HL-60 (cell line): Measurements from ENCODE around the gene CD69.

Source experiments
- DNase-seq, 2 experiments: peaks; one replicate each; pipeline ENCODE4 v3.0.0-alpha.2; 2010 to 2020; ENCODE audit warnings: low read depth in 1 of 2, low spot score in 1 of 2
- H3K27ac ChIP-seq: fragments of 250-450 bp; sonication (Bioruptor Pico); replicated peaks from 2 replicates; pipeline ENCODE4 v1.5.1; 2020; ENCODE audit warnings: mild to moderate bottlenecking, moderate library complexity
- H3K27me3 ChIP-seq: fragments of 250-450 bp; sonication (Bioruptor Pico); 2 replicates; pipeline ENCODE4 v1.5.1; 2021; ENCODE audit warnings: mild to moderate bottlenecking, moderate library complexity; ENCODE audit not compliant: insufficient read depth, poor library complexity, severe bottlenecking
- H3K4me3 ChIP-seq: replicated peaks from 2 replicates; pipeline ENCODE4 v1.5.1; 2011; ENCODE audit warnings: mild to moderate bottlenecking, control low read depth, low read length; ENCODE audit not compliant: insufficient read depth
- CTCF ChIP-seq: IDR thresholded peaks from one replicate; pipeline ENCODE4 v1.5.1; 2011; ENCODE audit warnings: low read length, control low read depth, inconsistent platforms; ENCODE audit not compliant: insufficient read depth
- GABPA ChIP-seq: IDR thresholded peaks from 2 replicates; pipeline ENCODE4 v1.6.1; 2012; ENCODE audit warnings: low read depth
- POLR2AphosphoS5 ChIP-seq: IDR thresholded peaks from 2 replicates; pipeline ENCODE4 v1.6.1; 2012; ENCODE audit warnings: low read depth
- REST ChIP-seq: IDR thresholded peaks from 2 replicates; pipeline ENCODE4 v1.6.1; 2012; ENCODE audit warnings: low read depth; ENCODE audit not compliant: insufficient replicate concordance
- SPI1 ChIP-seq: IDR thresholded peaks from 2 replicates; pipeline ENCODE4 v1.6.1; 2012; ENCODE audit warnings: low read depth, mild to moderate bottlenecking, borderline replicate concordance

Gene CD69

GRCh38 chr12:9758119-9758518 lies 2.6 kb downstream of the CD69 start:
- H3K27ac ChIP-seq, result no peak overlapping the region

GRCh38 chr12:9757433-9758025 lies 3.2 kb downstream of the CD69 start:
- Histone ChIP-seq H3K27ac (no peak overlapping the region), H3K27me3 (no peaks in the 10 kb centered on the region), H3K4me3 (no peak overlapping the region)
- TF ChIP-seq GABPA (no peak), SPI1 (no peak)
- DNase-seq, result no peak

More at GRCh38 chr12:9758119-9758518, 2.6 kb downstream of the CD69 start:
- DNase-seq, result no peak
- Histone ChIP-seq H3K27me3 (no peaks in the 10 kb centered on the region), H3K4me3 (peak overlapping the region; percentile 4)
- TF ChIP-seq CTCF (no peak), POLR2AphosphoS5 (no peak), GABPA (no peak), REST (no peak), SPI1 (no peak)

- TF ChIP-seq POLR2AphosphoS5, result no peak
- TF ChIP-seq SPI1, result no peak
- TF ChIP-seq GABPA, result no peak
- TF ChIP-seq CTCF, result no peak
- no peak for TF ChIP-seq REST
- no peak for DNase-seq
- Histone ChIP-seq H3K4me3 (no peak overlapping the region), H3K27me3 (no peaks in the 10 kb centered on the region), H3K27ac (no peak overlapping the region)
Measured at GRCh38 chr12:9756706-9757105, 4.0 kb downstream of the CD69 start.

GRCh38 chr12:9756170-9756569 lies 4.5 kb downstream of the CD69 start:
- H3K4me3 ChIP-seq, result no peak overlapping the region
- DNase-seq, result no peak
- H3K27me3 ChIP-seq, result no peaks in the 10 kb centered on the region
- no peak overlapping the region for H3K27ac ChIP-seq
- TF ChIP-seq POLR2AphosphoS5 (no peak), GABPA (no peak), SPI1 (no peak), CTCF (no peak), REST (no peak)
